Activated T-helper 1 cell treated with Interleukin-2 at 50 U/mL for 16 hours (primary cell): ENCODE data around the gene TFE3.
A peak's percentile ranks its signal among the peaks of the same experiment; 100 is the strongest.
"Not testable (repeated sequence)": the region's sequence is repeated elsewhere in the genome, so short reads cannot be mapped to it uniquely, and the experiment has no call there.

Source experiments
- DNase-seq: peaks from one replicate; pipeline ENCODE4 v3.0.0-alpha.2; 2020; ENCODE audit warnings: low read depth

Gene TFE3

DNA sequence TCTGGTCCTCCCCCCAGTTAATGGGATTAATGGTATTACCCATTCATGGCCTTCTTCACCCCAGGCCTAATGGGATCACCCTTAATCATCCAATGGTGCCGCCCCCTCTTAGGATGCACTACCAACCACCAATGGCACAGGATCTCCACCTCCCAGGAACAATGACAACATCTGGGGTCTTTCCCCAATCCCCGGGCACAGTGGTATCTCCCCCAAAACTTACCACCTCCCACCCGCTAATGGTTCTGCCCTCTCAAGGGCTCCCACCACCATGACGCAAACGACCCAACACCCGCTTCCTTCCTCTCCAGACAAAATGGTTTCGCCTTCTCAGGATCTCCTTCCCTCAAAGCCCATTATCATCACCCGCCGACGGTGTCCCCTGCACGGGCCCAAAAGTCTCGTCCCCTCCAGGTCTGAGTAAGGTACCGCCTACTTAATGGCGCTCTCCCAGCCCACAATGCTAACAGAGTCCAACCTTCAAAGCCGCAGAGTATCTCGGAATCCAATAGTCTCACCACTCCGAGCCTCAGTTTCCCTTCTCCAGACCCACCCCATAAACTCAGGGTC lies 41.6 kb downstream of the TFE3 start:
- peak; percentile 19 for DNase-seq

DNA sequence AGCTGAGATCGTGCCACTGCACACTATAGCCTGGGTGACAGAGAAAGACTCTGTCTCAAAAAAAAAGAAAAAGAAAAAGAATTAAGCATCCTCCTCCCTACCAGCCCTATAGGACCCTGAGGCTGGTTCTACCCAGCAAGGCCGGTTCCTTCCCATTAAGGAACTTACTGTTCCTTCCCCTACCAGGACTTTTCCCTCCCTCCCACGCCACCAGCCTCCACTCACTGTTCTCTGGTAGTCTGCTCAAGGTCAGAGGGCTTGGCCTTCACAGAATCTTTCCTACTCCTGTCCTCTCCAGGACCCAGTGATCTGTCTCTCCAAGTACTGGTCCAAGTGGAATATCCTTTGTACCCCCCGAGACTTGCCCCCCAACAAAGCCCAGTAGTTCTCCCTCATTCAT lies 42.5 kb downstream of the TFE3 start:
- DNase-seq: no peak

DNA sequence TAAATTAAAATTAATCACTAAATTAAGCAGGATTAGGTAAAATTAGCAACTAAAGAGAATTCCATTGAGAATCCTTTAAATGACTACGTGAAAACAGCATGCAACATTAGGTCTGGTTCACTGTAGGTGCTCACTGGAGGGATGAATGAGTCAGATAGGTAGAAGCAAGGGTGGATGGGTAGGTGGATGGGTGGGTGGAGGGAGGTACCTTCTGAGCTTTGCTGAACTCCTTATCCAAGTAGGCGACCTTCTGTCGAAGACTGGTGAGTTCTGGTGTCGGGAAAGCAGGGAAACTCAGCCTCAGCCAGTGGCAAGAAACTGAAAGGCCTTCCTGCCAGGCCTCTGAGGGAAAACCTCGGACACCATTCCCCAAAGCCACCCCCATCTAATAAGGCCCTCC lies 44.1 kb downstream of the TFE3 start:
- DNase-seq: no peak

DNA sequence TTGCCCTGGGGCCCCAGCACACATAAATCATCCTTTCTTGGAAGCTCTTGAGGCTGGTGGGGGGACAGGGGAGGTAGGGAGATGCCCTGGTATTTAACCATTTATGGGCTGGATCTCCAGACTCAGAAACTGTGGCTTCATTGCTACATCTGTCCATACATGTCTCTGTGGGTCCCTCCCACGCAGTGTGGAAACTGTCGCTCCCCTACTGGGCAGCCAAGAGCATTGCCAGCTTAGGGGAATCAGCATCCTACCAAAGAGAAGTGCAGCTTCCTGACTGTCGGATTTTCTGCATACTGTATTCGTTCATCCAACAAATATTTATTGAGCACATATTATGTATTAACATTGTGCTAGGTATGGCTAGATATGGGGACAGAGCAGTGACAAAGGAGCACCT lies 44.8 kb downstream of the TFE3 start:
- DNase-seq: no peak

DNA sequence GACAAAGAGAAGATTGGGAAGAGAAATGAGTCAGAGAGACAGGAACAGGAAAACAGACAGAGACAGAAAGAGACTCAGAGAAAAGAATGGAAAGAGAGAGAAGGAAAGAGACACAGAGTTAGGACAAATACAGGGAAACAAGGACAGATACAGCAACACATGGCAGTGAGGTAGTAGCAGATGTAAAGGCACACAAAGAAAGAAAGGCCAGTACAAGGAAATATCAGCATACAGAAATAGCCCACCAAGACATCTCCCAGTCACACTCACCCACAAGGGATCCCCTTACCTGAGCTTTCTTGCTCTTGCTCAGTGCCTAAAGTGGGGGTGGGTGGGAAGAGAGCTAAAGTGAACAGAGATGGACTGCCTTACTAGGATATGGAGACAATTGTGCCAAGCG lies 45.3 kb downstream of the TFE3 start:
- DNase-seq: no peak

DNA sequence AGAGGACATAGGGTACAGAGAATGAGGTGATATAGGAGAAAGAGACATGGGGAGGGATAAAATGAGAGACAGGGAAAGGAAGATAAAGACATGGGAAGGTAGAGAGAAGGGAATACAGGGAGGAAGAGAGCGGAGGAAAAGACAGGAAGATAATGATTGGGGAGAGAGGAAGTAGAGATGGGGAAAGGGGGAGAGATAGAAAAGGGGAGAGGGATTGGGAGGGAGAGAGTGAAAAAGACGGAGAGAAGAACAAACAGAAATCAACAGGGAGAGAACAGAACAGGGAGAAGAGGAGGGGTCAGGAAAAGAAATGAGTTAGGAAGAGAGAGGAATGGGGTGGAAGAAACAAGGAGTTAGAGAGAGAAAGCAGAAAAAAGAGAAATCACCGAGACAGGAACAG lies 45.7 kb downstream of the TFE3 start:
- no peak for DNase-seq

DNA sequence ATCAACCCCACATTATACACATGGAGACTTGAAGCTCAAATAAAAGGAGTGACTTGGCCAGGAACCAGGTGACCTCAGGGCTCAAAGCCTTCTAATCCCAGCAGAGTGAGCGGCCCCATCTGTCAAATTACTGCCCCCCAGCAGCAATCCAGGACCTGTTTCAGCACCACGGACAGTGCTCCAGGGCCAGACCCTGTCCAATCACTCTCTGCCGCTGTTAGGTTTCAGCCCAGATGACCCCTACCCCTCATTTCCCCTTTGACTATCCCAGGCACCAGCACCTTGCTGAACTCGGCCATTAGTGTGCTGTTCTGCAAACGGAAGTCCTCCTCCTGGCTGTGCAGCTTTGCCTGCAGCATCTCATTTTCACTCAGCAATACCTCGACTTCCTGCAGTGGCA lies 46.2 kb downstream of the TFE3 start:
- no peak for DNase-seq

DNA sequence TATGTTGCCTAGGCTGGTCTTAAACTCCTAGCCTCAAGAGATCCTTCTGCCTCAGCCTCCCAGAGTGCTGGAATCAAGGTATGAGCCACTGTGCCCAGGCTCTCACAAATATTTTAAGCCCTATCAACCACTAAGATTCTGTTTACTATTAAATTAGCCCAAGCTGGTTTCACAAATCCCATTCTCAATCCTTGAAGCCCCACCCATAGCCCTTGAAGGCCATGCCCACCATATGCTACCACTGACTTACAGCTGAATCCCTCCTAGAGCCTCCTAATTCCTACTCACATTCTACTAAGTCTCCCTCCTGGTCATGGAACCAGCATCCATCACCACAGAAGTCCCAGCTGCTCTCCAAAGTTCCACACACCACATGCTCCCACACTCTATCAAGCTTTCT lies 50.8 kb downstream of the TFE3 start:
- no peak for DNase-seq

DNA sequence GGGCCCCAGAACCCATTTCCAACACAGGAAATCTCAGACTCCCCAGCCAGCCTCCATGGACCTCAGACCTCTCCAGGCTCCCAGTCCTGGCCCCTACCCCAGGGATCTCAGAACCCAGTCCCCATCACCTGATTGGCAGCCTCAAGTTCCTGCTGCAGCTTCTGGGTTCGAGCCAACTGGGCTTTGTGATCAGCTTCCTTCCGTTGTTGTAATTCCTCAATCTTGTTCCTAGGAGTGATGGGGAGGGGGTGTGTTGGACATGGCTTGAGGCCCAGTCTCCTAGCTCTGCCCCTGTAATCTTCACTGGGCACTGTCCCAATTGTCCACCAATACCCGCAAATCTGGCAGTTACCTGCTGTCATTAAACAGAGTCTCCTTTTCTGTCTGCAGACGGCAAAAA lies 53.7 kb downstream of the TFE3 start:
- no peak for DNase-seq

DNA sequence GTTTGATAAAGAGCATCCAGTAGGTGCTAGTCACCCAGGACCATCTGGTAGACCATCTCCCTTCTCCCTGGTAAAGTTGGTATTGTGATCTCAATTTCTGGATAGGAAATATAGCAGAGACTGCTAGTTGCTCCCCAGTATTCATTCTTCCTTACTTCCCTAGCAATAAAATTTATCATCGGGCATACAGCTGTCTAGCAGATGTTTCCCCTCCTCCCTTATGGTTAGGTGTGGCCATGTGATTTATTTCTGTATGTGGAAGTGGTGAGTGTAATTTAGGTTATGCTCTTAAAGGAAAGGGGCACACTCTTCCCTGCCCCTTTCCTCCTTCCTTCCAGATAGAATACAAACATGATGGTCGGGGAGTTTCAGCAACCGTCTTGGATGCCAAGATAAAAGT lies 59.3 kb downstream of the TFE3 start:
- DNase-seq: no peak

DNA sequence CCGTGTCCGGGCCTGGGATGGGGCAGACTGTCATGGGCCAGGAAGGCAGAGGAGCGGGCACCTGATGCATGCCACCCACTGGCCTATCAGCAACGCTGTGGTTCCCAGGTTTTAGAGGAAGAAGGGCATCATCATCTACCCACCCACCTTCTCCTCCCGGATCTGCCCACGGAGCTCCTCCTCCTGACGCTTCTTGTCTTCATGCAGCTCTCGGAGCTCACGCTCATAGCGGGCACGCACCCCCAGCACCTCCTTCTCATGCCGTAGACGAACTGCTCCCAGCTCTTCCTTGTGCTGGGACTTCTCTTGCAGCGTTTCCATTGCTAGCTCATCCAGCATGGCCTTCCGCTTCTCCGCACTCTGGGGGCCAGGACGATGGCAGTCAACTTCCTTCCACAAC lies 60.1 kb downstream of the TFE3 start:
- DNase-seq: no peak

DNA sequence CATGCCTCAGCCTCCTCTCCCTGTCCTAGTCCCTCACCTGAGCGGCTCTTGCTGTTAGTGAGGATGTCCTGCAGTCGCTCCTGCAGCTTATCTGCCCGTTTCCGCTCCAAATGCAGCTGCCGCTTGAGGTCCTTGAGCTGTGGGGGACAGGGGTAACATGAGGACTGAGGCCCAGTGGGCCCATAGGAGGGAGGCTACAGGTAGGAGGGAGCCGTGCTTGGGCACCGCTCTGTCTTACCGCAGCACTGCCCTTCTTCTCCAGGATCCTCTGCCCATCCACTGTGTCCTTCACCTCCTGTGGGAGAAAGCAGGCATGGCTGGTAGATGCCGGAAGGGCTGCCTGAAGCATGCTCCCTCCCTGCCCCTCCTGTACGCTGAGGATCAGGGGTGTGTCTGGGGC lies 62.0 kb downstream of the TFE3 start:
- DNase-seq: no peak

DNA sequence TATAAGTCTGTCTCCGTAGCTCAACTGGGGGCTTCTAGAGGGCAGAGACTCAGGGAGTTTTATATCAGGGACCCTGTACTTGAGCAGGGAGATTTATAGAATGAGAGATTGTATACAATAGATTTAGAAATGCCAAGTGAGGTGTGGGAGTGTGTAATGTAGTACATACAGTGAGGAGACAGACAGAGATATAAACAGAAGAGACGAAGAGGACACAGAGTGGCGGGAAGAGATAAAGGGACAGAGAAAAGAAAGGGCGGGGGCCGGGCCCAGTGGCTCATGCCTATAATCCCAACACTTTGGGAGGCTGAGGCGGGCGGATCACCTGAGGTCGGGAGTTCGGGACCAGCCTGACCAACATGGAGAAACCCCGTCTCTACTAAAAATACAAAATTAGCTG lies 62.8 kb downstream of the TFE3 start:
- not testable (repeated sequence) for DNase-seq
